ENCODE measurements around the gene RUBCNL. TPM values are rescaled to one million over a fixed set of nuclear protein-coding genes. Genes with fewer than 3 reads are reported as not detected.

The RUBCNL gene
- total and polyA plus RNA-seq, 2 experiments from 2014 or later: 4.2 to 5.9 TPM

- Histone ChIP-seq H3K4me1 (ENCODE audit: insufficient read depth) (peaks cover 10% of the 10 kb centered on the region), H4K20me1 (replicated peaks; ENCODE audit: insufficient read depth) (no peaks in the 10 kb centered on the region), H3K27me3 (ENCODE audit: insufficient read depth) (peaks cover 32% of the 10 kb centered on the region), H3K4me3 (no peak overlapping the region), H3K27ac (ENCODE audit: low read depth) (no peak overlapping the region), H2AFZ (no peak overlapping the region), H3K79me2 (replicated peaks; ENCODE audit: insufficient read depth) (no peaks in the 10 kb centered on the region; the same call in 1 of the 2 replicates), H3F3A (replicated peaks; ENCODE audit: low read depth) (no peaks in the 10 kb centered on the region), H3K4me2 (no peak overlapping the region), H3K36me3 (ENCODE audit: insufficient read depth) (no peaks in the 10 kb centered on the region), H3K9me2 (ENCODE audit: insufficient read depth) (no peaks in the 10 kb centered on the region)
- Mint-ChIP-seq H3K36me3 (ENCODE audit: low read depth) (no peaks in the 10 kb centered on the region), H3K27ac (no peak overlapping the region), H3K4me3 (no peak overlapping the region), H3K9me3 (no peaks in the 10 kb centered on the region), H3K27me3 (ENCODE audit: insufficient read depth, low read depth, poor library complexity) (peaks cover 24% of the 10 kb centered on the region), H3K4me1 (peaks cover 4% of the 10 kb centered on the region; the same call in 2 of the 3 replicates)
- DNase-seq (ENCODE audit: low spot score) (no peak), ATAC-seq (no peak)
- TF ChIP-seq ZNF114 (CRISPR knock-in tag; IDR thresholded peaks at IDR 0.05): no peak
- TF ChIP-seq, protein P1, sequence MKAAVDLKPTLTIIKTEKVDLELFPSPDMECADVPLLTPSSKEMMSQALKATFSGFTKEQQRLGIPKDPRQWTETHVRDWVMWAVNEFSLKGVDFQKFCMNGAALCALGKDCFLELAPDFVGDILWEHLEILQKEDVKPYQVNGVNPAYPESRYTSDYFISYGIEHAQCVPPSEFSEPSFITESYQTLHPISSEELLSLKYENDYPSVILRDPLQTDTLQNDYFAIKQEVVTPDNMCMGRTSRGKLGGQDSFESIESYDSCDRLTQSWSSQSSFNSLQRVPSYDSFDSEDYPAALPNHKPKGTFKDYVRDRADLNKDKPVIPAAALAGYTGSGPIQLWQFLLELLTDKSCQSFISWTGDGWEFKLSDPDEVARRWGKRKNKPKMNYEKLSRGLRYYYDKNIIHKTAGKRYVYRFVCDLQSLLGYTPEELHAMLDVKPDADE (IDR thresholded peaks at IDR 0.05): no peak
- TF ChIP-seq NANOG (IDR thresholded peaks at IDR 0.05; ENCODE audit: borderline replicate concordance): no peak
These were observed 4.8 kb downstream of the RUBCNL start for GRCh38 chr13:46382224-46382623.

GRCh38 chr13:46380242-46380641 is 6.8 kb downstream of the RUBCNL start:
- H3K4me3 Mint-ChIP-seq: no peak overlapping the region
- Histone ChIP-seq H3K36me3 (ENCODE audit: insufficient read depth) (no peaks in the 10 kb centered on the region), H3K27me3 (ENCODE audit: insufficient read depth) (peaks cover 14% of the 10 kb centered on the region), H3K4me3 (no peak overlapping the region), H3K27ac (ENCODE audit: low read depth) (no peak overlapping the region), H4K20me1 (replicated peaks; ENCODE audit: insufficient read depth) (no peaks in the 10 kb centered on the region), H3K9me2 (ENCODE audit: insufficient read depth) (no peaks in the 10 kb centered on the region), H2AFZ (no peak overlapping the region), H3K4me1 (ENCODE audit: insufficient read depth) (no peaks in the 10 kb centered on the region), H3F3A (replicated peaks; ENCODE audit: low read depth) (no peaks in the 10 kb centered on the region), H3K79me2 (replicated peaks; ENCODE audit: insufficient read depth) (no peaks in the 10 kb centered on the region; the same call in 1 of the 2 replicates), H3K4me2 (no peak overlapping the region)
- H3K9me3 Mint-ChIP-seq: no peaks in the 10 kb centered on the region
- TF ChIP-seq, protein P2, sequence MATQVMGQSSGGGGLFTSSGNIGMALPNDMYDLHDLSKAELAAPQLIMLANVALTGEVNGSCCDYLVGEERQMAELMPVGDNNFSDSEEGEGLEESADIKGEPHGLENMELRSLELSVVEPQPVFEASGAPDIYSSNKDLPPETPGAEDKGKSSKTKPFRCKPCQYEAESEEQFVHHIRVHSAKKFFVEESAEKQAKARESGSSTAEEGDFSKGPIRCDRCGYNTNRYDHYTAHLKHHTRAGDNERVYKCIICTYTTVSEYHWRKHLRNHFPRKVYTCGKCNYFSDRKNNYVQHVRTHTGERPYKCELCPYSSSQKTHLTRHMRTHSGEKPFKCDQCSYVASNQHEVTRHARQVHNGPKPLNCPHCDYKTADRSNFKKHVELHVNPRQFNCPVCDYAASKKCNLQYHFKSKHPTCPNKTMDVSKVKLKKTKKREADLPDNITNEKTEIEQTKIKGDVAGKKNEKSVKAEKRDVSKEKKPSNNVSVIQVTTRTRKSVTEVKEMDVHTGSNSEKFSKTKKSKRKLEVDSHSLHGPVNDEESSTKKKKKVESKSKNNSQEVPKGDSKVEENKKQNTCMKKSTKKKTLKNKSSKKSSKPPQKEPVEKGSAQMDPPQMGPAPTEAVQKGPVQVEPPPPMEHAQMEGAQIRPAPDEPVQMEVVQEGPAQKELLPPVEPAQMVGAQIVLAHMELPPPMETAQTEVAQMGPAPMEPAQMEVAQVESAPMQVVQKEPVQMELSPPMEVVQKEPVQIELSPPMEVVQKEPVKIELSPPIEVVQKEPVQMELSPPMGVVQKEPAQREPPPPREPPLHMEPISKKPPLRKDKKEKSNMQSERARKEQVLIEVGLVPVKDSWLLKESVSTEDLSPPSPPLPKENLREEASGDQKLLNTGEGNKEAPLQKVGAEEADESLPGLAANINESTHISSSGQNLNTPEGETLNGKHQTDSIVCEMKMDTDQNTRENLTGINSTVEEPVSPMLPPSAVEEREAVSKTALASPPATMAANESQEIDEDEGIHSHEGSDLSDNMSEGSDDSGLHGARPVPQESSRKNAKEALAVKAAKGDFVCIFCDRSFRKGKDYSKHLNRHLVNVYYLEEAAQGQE (IDR thresholded peaks at IDR 0.05; ENCODE audit: unreplicated experiment): no peak
- TF ChIP-seq ZNF331 (CRISPR knock-in tag; IDR thresholded peaks at IDR 0.05; ENCODE audit: low read depth) (no peak), ZNF114 (CRISPR knock-in tag; IDR thresholded peaks at IDR 0.05) (no peak), POLR2AphosphoS5 (IDR thresholded peaks at IDR 0.05; ENCODE audit: low read depth) (no peak), EZH2phosphoT487 (IDR thresholded peaks at IDR 0.05; ENCODE audit: unreplicated experiment) (no peak), JUNB (IDR thresholded peaks at IDR 0.05; ENCODE audit: unreplicated experiment) (no peak)
- TF ChIP-seq, protein P3, sequence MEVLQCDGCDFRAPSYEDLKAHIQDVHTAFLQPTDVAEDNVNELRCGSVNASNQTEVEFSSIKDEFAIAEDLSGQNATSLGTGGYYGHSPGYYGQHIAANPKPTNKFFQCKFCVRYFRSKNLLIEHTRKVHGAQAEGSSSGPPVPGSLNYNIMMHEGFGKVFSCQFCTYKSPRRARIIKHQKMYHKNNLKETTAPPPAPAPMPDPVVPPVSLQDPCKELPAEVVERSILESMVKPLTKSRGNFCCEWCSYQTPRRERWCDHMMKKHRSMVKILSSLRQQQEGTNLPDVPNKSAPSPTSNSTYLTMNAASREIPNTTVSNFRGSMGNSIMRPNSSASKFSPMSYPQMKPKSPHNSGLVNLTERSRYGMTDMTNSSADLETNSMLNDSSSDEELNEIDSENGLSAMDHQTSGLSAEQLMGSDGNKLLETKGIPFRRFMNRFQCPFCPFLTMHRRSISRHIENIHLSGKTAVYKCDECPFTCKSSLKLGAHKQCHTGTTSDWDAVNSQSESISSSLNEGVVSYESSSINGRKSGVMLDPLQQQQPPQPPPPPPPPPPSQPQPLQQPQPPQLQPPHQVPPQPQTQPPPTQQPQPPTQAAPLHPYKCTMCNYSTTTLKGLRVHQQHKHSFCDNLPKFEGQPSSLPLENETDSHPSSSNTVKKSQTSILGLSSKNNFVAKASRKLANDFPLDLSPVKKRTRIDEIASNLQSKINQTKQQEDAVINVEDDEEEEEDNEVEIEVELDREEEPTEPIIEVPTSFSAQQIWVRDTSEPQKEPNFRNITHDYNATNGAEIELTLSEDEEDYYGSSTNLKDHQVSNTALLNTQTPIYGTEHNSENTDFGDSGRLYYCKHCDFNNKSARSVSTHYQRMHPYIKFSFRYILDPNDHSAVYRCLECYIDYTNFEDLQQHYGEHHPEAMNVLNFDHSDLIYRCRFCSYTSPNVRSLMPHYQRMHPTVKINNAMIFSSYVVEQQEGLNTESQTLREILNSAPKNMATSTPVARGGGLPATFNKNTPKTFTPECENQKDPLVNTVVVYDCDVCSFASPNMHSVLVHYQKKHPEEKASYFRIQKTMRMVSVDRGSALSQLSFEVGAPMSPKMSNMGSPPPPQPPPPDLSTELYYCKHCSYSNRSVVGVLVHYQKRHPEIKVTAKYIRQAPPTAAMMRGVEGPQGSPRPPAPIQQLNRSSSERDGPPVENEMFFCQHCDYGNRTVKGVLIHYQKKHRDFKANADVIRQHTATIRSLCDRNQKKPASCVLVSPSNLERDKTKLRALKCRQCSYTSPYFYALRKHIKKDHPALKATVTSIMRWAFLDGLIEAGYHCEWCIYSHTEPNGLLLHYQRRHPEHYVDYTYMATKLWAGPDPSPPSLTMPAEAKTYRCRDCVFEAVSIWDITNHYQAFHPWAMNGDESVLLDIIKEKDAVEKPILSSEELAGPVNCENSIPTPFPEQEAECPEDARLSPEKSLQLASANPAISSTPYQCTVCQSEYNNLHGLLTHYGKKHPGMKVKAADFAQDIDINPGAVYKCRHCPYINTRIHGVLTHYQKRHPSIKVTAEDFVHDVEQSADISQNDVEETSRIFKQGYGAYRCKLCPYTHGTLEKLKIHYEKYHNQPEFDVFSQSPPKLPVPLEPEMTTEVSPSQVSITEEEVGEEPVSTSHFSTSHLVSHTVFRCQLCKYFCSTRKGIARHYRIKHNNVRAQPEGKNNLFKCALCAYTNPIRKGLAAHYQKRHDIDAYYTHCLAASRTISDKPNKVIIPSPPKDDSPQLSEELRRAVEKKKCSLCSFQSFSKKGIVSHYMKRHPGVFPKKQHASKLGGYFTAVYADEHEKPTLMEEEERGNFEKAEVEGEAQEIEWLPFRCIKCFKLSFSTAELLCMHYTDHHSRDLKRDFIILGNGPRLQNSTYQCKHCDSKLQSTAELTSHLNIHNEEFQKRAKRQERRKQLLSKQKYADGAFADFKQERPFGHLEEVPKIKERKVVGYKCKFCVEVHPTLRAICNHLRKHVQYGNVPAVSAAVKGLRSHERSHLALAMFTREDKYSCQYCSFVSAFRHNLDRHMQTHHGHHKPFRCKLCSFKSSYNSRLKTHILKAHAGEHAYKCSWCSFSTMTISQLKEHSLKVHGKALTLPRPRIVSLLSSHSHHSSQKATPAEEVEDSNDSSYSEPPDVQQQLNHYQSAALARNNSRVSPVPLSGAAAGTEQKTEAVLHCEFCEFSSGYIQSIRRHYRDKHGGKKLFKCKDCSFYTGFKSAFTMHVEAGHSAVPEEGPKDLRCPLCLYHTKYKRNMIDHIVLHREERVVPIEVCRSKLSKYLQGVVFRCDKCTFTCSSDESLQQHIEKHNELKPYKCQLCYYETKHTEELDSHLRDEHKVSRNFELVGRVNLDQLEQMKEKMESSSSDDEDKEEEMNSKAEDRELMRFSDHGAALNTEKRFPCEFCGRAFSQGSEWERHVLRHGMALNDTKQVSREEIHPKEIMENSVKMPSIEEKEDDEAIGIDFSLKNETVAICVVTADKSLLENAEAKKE (CRISPR knock-in tag; IDR thresholded peaks at IDR 0.05): no peak
- ATAC-seq (no peak), DNase-seq (ENCODE audit: low spot score) (no peak)
- H3K27me3 Mint-ChIP-seq (ENCODE audit: insufficient read depth, low read depth, poor library complexity): peaks cover 6% of the 10 kb centered on the region
- no peaks in the 10 kb centered on the region for H3K4me1 Mint-ChIP-seq
- H3K27ac Mint-ChIP-seq: no peak overlapping the region
- no peaks in the 10 kb centered on the region for H3K36me3 Mint-ChIP-seq (ENCODE audit: low read depth)
